ENCODE data around the gene PCDH9. TPM values are rescaled to one million over a fixed set of nuclear protein-coding genes. Genes with fewer than 3 reads are reported as not detected.

PCDH9 gene
- total RNA-seq, 6 experiments from 2014 or later, result 1.6 to 3.9 (median 3.1) TPM

DNA sequence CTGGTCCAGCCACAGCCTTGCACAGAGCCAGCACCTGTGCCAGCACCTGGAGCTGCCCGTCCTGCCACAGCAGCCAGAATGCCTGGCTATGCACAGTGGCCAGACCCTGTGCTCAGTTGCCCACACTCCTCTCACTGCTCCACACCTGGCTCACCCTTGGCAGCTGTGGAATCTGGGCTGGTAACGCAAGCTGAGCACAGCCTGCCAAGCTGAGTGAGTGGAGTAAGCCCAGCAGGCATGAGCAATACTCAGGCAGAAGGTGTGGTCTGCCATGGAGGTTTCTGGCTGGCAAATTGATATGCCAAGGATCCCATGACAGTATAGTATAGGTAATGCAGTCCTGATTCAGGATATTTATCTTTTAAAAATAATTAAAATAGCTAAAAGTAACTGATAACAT lies 122.2 kb downstream of the PCDH9 start:
- H3K9me3 ChIP-seq, result no peaks in the 10 kb centered on the region
- 86% methylated on average over 1 of the region's 2 CpGs for WGBS (ENCODE audit: insufficient coverage, low coverage, low lambda C conversion rate, missing lambda C conversion rate)
- H3K4me3 ChIP-seq, result no peak overlapping the region
- no peak for TF ChIP-seq POLR2A (IDR thresholded peaks at IDR 0.05)
- TF ChIP-seq, protein P1, sequence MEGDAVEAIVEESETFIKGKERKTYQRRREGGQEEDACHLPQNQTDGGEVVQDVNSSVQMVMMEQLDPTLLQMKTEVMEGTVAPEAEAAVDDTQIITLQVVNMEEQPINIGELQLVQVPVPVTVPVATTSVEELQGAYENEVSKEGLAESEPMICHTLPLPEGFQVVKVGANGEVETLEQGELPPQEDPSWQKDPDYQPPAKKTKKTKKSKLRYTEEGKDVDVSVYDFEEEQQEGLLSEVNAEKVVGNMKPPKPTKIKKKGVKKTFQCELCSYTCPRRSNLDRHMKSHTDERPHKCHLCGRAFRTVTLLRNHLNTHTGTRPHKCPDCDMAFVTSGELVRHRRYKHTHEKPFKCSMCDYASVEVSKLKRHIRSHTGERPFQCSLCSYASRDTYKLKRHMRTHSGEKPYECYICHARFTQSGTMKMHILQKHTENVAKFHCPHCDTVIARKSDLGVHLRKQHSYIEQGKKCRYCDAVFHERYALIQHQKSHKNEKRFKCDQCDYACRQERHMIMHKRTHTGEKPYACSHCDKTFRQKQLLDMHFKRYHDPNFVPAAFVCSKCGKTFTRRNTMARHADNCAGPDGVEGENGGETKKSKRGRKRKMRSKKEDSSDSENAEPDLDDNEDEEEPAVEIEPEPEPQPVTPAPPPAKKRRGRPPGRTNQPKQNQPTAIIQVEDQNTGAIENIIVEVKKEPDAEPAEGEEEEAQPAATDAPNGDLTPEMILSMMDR (IDR thresholded peaks at IDR 0.05), result no peak
- no peaks in the 10 kb centered on the region for H3K4me1 ChIP-seq
- H3K36me3 ChIP-seq, result no peaks in the 10 kb centered on the region
- intact Hi-C loops (cut with DNase I), result no loop called here
- H3K27ac ChIP-seq, result no peak overlapping the region
- no peak for DNase-seq
- no peaks in the 10 kb centered on the region for H3K27me3 ChIP-seq
- ATAC-seq, result no peak

DNA sequence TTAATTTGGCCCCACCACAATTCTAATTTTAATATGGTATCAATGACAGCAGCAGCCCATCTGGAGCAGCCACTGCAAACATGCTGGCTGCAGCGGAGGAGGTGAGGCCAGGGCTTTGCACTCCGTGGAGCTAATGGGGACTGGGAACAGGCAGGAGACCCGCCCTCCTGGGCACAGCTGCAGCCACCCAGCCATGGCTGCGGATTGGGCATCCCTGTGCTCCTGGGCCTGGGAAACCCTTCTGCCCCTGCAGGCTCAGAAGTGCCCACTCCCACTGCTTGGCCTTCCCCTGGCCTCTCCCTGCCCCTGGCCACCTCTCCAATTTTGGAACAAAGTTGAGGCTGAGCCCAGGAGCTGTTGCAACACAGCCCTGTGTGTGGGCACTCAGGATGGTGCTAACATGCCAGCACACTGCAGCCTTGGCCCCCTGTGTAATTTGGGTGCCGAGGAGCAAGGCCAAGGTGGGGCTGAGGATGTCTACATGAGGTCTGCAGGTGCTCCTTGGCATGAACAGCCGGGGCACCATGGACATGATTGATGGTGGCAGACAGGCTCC lies 123.6 kb downstream of the PCDH9 start:
- Histone ChIP-seq H3K27me3 (no peaks in the 10 kb centered on the region), H3K4me1 (no peaks in the 10 kb centered on the region), H3K4me3 (no peak overlapping the region), H3K27ac (no peak overlapping the region), H3K36me3 (no peaks in the 10 kb centered on the region), H3K9me3 (no peaks in the 10 kb centered on the region)
- intact Hi-C loops (cut with DNase I), result no loop called here
- DNase-seq (no peak), ATAC-seq (no peak)
- WGBS (ENCODE audit: insufficient coverage, low coverage, low lambda C conversion rate, missing lambda C conversion rate), result 20% methylated on average over 1 of the region's 6 CpGs
- TF ChIP-seq, protein P1 (IDR thresholded peaks at IDR 0.05), result no peak
- no peak for TF ChIP-seq POLR2A (IDR thresholded peaks at IDR 0.05)

DNA sequence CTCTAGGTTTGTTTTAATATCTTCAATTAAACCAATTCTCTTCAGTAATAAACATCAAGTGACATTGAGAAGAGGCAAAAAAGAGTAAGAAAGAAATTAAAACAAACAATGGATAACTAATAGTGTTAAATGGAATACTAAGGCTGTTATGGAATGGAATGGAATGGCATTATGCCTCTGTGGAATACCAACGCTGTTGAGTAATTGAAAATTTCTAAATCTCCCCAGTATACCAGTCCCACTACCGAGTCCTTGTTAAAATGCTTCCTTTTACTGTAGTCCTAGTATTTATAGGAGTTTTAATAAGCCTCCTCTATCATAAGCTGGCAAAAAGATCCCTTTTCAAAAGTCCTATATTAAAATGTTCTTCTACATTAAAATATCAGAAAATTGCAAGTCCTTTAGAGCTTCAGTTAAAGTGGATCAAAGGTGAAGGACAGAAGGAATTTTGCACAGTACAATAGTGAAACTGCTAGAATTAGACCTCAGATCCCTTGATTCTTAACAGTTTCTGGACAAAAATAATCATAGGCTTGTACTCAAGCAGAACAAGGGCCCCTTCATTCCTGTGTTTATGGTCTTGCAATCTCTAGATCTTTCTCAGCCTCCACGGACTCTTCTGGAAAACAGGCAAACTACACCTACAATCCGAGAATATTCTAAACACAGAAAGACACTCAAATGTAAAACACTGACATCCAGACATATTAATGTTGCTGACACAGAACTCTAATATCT lies 128.2 kb downstream of the PCDH9 start:
- TF ChIP-seq, protein P1 (IDR thresholded peaks at IDR 0.05), result no peak
- TF ChIP-seq POLR2A (IDR thresholded peaks at IDR 0.05), result no peak
- no peaks in the 10 kb centered on the region for H3K4me1 ChIP-seq
- H3K4me3 ChIP-seq, result no peak overlapping the region
- no peaks in the 10 kb centered on the region for H3K36me3 ChIP-seq
- intact Hi-C loops (cut with DNase I), result no loop called here
- DNase-seq (no peak), ATAC-seq (peak in 3 of 4 donors; percentile 35 to 71 (median 55))
- no peaks in the 10 kb centered on the region for H3K27me3 ChIP-seq
- WGBS (ENCODE audit: insufficient coverage, low coverage, low lambda C conversion rate, missing lambda C conversion rate), result 23% methylated on average over 4 of the region's 4 CpGs
- H3K27ac ChIP-seq, result peak overlapping the region in 2 of 3 donors; percentile 19 to 50
- H3K9me3 ChIP-seq, result no peaks in the 10 kb centered on the region

DNA sequence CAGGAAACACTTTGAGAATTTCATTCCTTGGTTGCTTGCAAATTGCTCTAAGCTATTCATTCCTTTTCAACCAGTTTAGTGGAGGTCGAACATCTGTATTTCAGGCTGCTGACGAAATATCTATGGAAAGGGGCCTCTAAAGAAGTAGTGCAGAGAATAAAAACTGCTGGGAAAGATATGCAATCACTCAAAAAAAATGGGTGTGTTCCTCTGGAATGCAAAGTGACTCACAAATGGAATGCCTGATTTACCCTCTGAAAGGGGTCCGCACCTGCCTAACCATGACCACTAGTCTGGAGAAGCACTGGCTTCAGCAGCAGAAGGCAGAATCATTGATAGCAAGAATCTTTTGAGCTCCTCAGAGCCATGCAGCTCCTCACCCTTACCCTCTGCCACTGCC lies 129.4 kb downstream of the PCDH9 start:
- Histone ChIP-seq H3K4me1 (no peaks in the 10 kb centered on the region), H3K9me3 (no peaks in the 10 kb centered on the region), H3K4me3 (no peak overlapping the region), H3K27me3 (no peaks in the 10 kb centered on the region), H3K36me3 (no peaks in the 10 kb centered on the region), H3K27ac (no peak overlapping the region)
- intact Hi-C loops (cut with DNase I), result no loop called here
- WGBS (ENCODE audit: insufficient coverage, low coverage, low lambda C conversion rate, missing lambda C conversion rate), result 83% methylated on average over 3 of the region's 3 CpGs
- ATAC-seq, result no peak
- DNase-seq, result no peak
- TF ChIP-seq, protein P1 (IDR thresholded peaks at IDR 0.05), result no peak
- TF ChIP-seq POLR2A (IDR thresholded peaks at IDR 0.05), result no peak

Measured in right lobe of liver (tissue), 6 donors.